Prostate gland (tissue), 2 donors: Measurements from ENCODE around the gene CACNA1B. TPM values are rescaled to one million over a fixed set of nuclear protein-coding genes. Genes with fewer than 3 reads are reported as not detected.

Experiments used
- DNase-seq: peaks from one replicate; pipeline ENCODE4 v3.0.0-alpha.2; 2019; ENCODE audit warnings: low spot score
- H3K27ac ChIP-seq, 2 donors: fragments of 200-600 bp; sonication (generic); 2 replicates each; pipeline ENCODE4 v1.5.1; 2017 to 2019
- H3K27me3 ChIP-seq: fragments of 200-600 bp; sonication (generic); replicated peaks from 2 replicates; pipeline ENCODE4 v1.5.1; 2019; ENCODE audit not compliant: insufficient read depth
- H3K36me3 ChIP-seq, 2 donors: fragments of 200-600 bp; sonication (generic); 1 replicate in 1 of 2; 2 replicates in 1 of 2; pipeline versions ENCODE4 v1.5.1 to v1.8.1; 2017 to 2019
- H3K4me1 ChIP-seq: fragments of 200-600 bp; sonication (generic); replicated peaks from 2 replicates; pipeline ENCODE4 v1.5.1; 2019
- H3K4me3 ChIP-seq, 2 donors: fragments of 200-600 bp; sonication (generic); 2 replicates each; pipeline ENCODE4 v1.5.1; 2017 to 2019
- H3K9me3 ChIP-seq: fragments of 200-600 bp; sonication (generic); 2 replicates; pipeline ENCODE4 v1.5.1; 2017
- CTCF ChIP-seq, 4 experiments: fragments of 200-600 bp in 2 of 4; fragments of 450-650 bp in 2 of 4; sonication (generic) in 2 of 4; IDR thresholded peaks; 1 replicate in 3 of 4; 2 replicates in 1 of 4; pipeline ENCODE4 v1.5.1; 2016 to 2019; ENCODE audit warnings: antibody characterized with exemption in 4 of 4, mild to moderate bottlenecking in 2 of 4, moderate library complexity in 2 of 4
- POLR2A ChIP-seq: fragments of 450-650 bp; IDR thresholded peaks from one replicate; pipeline ENCODE4 v1.6.1; 2016; ENCODE audit warnings: antibody characterized with exemption, mild to moderate bottlenecking
- POLR2AphosphoS5 ChIP-seq: sonication (generic); formaldehyde crosslinking; IDR thresholded peaks from one replicate; pipeline ENCODE4 v1.6.1; 2017; ENCODE audit warnings: antibody characterized with exemption
- WGBS: methylation state at CpG from one replicate; pipeline ENCODE4 v1.1.5; 2018; 5-methylcytosine and 5-hydroxymethylcytosine counted together
- intact Hi-C: fragments of 100-400 bp; cut with DNase I; formaldehyde crosslinking; loops from one replicate; pipeline ENCODE4 v1.14.2; 2022
- total RNA-seq, 2 donors: library from RNA; depleted of rRNA; stranded (reverse); fragments of >200 nt; gene quantifications; one replicate each; pipeline ENCODE4 v1.1.0, GENCODE V29; 2016

The CACNA1B gene
- total RNA-seq, 2 donors from 2014 or later = 0.36 to 6.0 TPM

- Histone ChIP-seq H3K4me3 (no peak overlapping the region), H3K27ac (no peak overlapping the region), H3K36me3 (no peaks in the 10 kb centered on the region), H3K4me1 (no peaks in the 10 kb centered on the region), H3K9me3 (no peaks in the 10 kb centered on the region), H3K27me3 (no peaks in the 10 kb centered on the region)
- intact Hi-C loops = no loop called here
- TF ChIP-seq POLR2A = no peak
- TF ChIP-seq CTCF (IDR thresholded peaks at IDR 0.05) = no peak
- no peak for DNase-seq
- WGBS = 33% methylated on average over 1 of the region's 1 CpG
Measured at GRCh38 chr9:137982200-137982599, 104.6 kb downstream of the CACNA1B start.

DNA sequence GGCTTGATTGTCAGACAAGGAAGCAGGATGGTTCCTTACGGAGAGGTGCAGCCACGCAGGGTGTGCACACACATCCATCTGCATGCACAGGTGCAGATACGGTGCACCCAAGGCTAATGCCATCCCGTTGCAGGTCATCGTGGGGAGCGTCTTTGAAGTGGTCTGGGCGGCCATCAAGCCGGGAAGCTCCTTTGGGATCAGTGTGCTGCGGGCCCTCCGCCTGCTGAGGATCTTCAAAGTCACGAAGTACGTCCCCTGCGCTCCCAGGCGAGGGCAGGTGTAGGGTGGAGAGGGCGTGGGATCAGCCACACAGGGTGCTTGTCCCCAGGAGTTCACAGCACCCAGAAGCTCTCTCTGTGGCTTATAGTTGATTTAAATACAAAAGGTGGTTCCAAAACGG is 106.4 kb downstream of the CACNA1B start:
- 92% methylated on average over 16 of the region's 16 CpGs for WGBS
- no peak overlapping the region for H3K4me3 ChIP-seq
- no peak for DNase-seq

GRCh38 chr9:137984520-137985257 is 107.1 kb downstream of the CACNA1B start:
- Histone ChIP-seq H3K4me1 (no peaks in the 10 kb centered on the region), H3K36me3 (no peaks in the 10 kb centered on the region), H3K4me3 (no peak overlapping the region), H3K9me3 (no peaks in the 10 kb centered on the region), H3K27ac (no peak overlapping the region), H3K27me3 (no peaks in the 10 kb centered on the region)
- TF ChIP-seq POLR2A = no peak
- WGBS = 86% methylated on average over 7 of the region's 7 CpGs
- intact Hi-C loops = no loop called here
- no peak for DNase-seq

More for the DNA sequence above, 106.4 kb downstream of the CACNA1B start:
- intact Hi-C loops = no loop called here
- Histone ChIP-seq H3K4me1 (no peaks in the 10 kb centered on the region), H3K36me3 (no peaks in the 10 kb centered on the region), H3K9me3 (no peaks in the 10 kb centered on the region), H3K27me3 (no peaks in the 10 kb centered on the region), H3K27ac (no peak overlapping the region)
- no peak for TF ChIP-seq POLR2A
- no peak for TF ChIP-seq POLR2AphosphoS5
- no peak for TF ChIP-seq CTCF (IDR thresholded peaks at IDR 0.05)

GRCh38 chr9:137985637-137986071 is 108.1 kb downstream of the CACNA1B start:
- no peak for DNase-seq
- intact Hi-C loops = no loop called here
- Histone ChIP-seq H3K27me3 (no peaks in the 10 kb centered on the region), H3K4me1 (no peaks in the 10 kb centered on the region), H3K9me3 (no peaks in the 10 kb centered on the region), H3K4me3 (no peak overlapping the region), H3K36me3 (no peaks in the 10 kb centered on the region), H3K27ac (no peak overlapping the region)
- no peak for TF ChIP-seq POLR2A
- TF ChIP-seq POLR2AphosphoS5 = no peak
- no peak for TF ChIP-seq CTCF (IDR thresholded peaks at IDR 0.05)
- WGBS = 96% methylated on average over 13 of the region's 13 CpGs

- no peak for TF ChIP-seq CTCF (IDR thresholded peaks at IDR 0.05)
- no peak for TF ChIP-seq POLR2AphosphoS5
- no peak overlapping the region for H3K27ac ChIP-seq
- H3K4me1 ChIP-seq = no peaks in the 10 kb centered on the region
- DNase-seq = no peak
- 74% methylated on average over 22 of the region's 22 CpGs for WGBS
- H3K4me3 ChIP-seq = no peak overlapping the region
- H3K9me3 ChIP-seq = no peaks in the 10 kb centered on the region
- intact Hi-C loops = no loop called here
- H3K36me3 ChIP-seq = no peaks in the 10 kb centered on the region
- no peaks in the 10 kb centered on the region for H3K27me3 ChIP-seq
Measured at GRCh38 chr9:137986268-137987099, 108.9 kb downstream of the CACNA1B start.
